Measurements from ENCODE around the gene COX6A2.

- TF ChIP-seq CTCF (optimal IDR thresholded peaks at IDR 0.05 in 1 of 3, IDR thresholded peaks at IDR 0.05 in 1 of 3, conservative IDR thresholded peaks at IDR 0.05 in 1 of 3; ENCODE audit: extremely low read depth in 1 of 3, insufficient read depth in 2 of 3, low read length in 3 of 3) (no peak), EZH2 (IDR thresholded peaks at IDR 0.05; ENCODE audit: low read length) (no peak)
Measured at GRCh38 chr16:31427441-31428278, 500 bp downstream of the COX6A2 start.

Data from keratinocyte (primary cell).